ENCODE results near the gene SMIM12.
A peak's percentile ranks its signal among the peaks of the same experiment; 100 is the strongest.

The SMIM12 gene

DNA sequence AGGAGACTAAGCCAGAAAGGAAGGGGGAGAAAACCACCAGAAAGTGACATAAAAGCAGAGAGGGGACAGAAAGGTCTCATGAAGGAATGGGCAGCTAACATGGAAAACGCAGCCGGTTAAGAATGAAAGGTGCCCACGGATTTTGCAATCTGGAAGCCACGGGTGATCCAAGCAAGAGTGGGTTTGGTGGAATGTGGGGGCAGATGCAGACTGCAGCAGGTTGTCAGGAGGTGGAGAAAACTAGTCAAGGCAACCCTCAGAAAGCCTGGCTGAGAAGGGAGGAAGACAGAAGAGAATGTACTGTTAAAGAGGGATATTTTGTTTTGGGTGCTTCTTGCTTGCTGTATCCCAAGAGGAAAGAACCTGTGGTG is 12.6 kb upstream of the SMIM12 start:
- no peak for DNase-seq

- DNase-seq = peak in 1 of 14 donors; percentile 17
These were observed 12.0 kb upstream of the SMIM12 start for GRCh38 chr1:34871443-34872132.

GRCh38 chr1:34870395-34870794 is 10.8 kb upstream of the SMIM12 start:
- peak in 1 of 14 donors; percentile 61 for DNase-seq

DNA sequence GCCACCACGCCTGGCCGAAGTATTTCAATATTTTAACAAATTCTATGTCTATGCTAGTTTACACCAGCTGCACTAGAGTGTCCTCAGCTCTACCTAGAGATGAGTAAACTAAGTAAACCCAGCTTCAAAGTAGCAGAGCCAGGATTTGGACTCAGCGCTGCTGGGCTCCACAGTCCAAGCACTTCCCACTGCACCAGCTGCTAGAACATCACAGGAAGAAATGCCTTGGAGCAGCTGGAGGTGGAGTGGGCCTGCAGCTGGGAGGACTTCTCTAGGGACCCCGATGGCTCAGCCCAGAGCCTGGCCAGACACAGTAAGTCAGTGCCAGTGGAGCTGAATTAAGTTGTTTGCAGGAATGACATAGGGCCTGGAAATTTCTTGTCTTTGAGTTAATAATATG is 10.2 kb upstream of the SMIM12 start:
- DNase-seq = no peak

DNA sequence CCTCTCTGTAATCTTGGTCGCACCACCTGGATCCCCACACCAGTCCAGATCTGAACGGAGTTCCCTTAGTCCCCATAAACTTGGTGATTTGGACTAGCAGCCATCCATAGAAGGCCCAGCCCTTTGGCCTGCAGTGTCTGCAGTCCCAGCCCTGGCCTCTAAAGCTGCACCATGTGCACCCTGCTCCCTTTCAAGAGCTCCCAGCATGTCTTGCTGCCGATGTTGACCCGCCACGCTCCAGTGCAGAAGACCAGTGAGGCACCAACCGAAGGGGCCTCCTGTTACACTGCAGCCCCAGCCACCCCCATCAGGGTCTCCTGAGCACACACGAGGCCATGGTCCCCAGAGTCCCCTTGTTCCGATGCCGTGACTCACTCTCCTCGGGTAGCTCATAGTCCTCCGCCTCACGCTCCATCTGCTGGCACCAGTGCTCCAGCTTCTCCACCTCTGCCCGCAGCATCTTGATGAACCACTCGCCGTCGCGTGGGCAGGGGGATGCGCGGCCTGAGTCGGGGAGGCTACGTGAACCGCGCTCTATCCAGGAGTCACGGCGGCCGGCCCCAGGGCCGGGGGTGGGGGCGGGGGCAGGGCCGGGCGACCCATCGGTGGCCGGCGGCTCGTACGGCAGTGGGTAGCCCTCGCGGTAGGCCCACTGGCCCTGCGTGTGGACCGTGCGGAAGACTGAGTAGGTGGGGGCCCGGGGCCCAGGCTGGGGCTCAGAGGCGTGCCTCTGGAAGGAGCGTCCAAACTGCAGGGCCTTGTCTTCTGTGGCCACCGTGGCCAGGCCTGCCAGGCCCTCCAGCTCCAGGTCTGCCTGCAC is 8.9 kb upstream of the SMIM12 start:
- no peak for DNase-seq

DNA sequence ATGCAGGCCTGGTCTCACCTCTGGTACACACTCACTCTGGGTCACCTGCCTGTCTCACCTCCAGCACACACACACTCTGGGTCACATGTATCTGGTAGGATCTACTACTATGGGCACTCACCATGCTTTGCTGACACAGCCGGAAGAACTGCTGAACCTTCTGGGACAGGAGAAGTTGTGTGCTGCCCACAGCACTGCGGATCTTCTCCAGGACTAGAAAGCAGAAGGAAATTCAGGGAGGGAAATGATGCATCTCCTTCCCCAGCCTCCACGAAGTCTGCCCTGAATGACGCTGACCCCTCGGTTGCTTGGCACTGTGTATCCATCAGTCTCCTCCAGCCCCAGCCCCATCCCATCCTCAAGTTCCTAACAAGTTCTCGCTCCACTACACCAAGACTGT is 7.9 kb upstream of the SMIM12 start:
- DNase-seq = peak in 2 of 14 donors; percentile 8 to 16

DNA sequence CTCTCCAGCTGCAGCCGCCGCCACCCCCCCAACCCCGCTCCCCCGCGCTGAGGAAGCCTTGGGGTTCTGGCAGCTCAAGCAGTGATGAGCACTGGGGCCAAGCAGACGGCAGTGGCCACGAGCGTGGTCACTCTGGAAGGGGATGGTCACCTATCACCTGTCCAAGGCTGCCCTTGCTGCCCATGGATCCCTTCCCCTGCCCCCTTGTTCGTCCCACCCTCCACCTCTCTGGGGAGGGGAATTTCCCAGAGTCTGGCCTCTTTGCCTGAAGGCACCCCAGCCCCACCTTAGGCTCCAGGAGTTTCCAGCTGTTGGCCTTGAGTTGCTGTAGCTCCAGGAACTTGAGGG is 7.2 kb upstream of the SMIM12 start:
- no peak for DNase-seq

DNA sequence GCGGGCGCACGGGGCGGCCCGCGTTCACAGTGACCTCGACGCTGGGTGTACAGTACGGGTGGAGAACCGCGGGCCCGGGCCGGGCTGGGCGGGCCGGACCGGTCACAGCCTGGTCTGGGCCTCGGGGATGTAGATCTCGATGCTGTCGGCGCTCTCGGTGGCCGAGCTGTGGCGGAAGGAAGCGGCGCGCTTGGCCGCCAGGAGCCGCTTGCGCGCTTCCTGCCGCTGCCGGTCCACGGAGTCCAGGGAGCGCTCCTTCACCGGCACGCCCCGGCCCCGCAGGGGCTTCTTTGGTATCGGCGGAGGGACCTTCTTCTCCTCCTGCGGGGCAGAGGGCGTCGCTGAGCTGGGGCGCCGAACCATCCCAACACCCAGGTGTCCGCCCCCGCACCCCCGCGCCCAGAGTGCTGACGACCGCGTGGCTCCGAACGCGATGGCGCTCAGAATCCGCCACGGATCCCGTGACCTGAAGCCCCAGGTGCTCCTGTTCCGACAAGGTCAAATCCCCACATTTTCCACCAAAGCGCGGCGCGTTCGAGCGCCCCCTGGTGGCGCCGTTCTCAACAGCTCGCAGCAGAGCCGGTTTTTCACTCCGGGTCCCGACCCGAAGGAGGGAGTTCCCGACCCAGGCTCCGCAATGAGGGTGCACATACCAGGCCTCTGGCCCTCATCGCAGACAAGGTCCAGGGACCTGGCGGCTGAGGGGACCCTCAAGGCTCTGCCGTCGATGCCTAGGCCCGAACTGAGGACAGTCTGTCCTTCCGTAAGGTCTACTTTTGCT is 6.6 kb upstream of the SMIM12 start:
- DNase-seq = peak; percentile 17 to 80 (median 57)

GRCh38 chr1:34865573-34865972 is 6.0 kb upstream of the SMIM12 start:
- no peak for DNase-seq

DNA sequence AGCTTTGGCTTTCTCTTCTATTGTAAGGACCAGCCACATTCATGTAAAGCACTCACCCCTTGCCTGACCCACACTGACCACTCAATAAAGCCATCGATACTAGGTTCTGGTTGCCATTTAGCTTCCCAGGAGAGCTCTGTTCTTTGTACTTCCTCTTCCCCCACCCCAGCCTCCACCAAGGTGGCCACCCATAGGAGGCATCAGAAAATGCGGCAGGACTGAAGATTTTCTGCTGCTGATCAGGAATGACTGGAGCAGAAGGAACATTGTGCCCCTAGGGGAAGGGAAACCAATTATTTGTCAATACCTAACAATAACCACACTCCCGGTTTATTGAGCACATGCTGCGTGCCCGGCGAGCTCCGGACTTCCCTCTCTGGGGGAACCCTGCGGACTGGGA is 5.2 kb upstream of the SMIM12 start:
- DNase-seq = no peak

GRCh38 chr1:34863501-34863900 is 4.0 kb upstream of the SMIM12 start:
- no peak for DNase-seq

- DNase-seq = peak in 3 of 14 donors; percentile 7 to 67 (median 55)
These were observed 576 bp downstream of the SMIM12 start for GRCh38 chr1:34858901-34859445.

DNA sequence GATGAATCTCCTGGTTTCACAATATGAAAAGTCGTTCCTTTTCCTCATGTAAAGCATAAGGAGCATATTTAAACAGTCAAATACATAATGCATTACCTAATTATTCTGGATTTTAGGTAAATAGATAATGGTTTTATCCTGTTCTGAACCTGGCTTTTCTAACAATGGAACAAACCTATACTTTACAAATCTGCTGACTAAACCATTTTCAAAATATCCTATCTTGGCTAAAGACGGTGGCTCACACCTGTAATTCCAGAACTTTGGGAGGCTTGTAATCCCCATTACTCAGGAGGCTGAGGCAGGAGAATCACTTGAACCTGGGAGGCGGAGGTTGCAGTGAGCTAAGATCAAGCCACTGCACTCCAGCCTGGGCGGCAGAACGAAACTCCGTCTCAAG is 2.9 kb downstream of the SMIM12 start:
- no peak for DNase-seq

GRCh38 chr1:34852677-34853217 is 6.8 kb downstream of the SMIM12 start:
- DNase-seq = peak in 13 of 14 donors; percentile 10 to 89 (median 75)

DNA sequence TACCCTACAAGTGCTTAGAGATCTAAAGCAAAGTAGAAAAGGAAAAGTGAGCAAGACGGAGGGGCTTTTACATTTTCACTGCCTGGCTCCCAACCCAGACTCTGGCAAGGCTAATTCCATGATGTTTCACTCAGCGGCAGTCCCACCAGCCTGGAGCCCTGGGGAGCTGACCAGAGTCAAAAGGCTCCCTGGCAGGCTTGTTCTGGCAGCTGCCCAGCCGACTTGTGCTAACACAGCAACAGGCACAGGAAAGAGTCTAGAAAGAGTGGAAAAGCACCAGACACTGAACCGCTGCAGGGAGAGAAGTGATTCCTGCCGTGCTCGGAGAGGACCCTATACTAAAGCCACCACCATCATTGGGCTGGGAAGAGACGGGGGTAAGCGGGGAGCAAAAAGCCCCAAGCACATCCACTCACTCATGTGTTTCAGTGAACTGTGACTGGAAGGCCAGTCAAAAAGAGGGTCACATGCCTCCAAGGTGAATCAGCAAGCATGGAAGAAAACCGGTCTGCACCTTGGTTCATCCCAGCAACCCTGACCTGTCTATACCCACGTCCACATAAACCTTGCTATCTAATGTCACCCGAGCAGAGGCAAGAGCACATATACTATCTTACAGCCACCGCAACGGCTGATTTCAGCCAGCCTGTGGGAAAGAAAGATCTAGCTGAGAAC is 8.0 kb downstream of the SMIM12 start:
- peak in 6 of 14 donors; percentile 4 to 41 (median 34) for DNase-seq

GRCh38 chr1:34850382-34850781 is 9.2 kb downstream of the SMIM12 start:
- no peak for DNase-seq

GRCh38 chr1:34847094-34847493 is 12.5 kb downstream of the SMIM12 start:
- DNase-seq = no peak

DNA sequence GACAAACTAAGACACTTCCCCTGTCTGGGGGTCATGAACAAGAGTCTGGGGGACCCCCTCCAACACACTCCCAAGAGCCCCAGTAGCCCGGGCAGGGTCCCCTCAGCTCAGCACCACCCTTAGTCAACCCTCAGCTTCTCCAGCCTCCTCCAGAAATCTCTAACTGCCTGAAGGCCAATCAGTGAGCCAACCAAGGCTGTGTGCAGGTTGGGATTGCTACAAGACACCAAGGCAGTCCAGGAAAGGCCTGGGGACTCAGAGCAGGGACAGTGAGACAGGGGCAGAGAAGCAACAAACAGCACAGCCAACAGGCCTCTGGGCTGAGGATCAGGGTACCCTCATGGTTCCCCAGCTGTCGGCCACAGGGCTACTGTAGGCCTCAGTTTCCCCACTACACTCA is 13.3 kb downstream of the SMIM12 start:
- DNase-seq = no peak

DNA sequence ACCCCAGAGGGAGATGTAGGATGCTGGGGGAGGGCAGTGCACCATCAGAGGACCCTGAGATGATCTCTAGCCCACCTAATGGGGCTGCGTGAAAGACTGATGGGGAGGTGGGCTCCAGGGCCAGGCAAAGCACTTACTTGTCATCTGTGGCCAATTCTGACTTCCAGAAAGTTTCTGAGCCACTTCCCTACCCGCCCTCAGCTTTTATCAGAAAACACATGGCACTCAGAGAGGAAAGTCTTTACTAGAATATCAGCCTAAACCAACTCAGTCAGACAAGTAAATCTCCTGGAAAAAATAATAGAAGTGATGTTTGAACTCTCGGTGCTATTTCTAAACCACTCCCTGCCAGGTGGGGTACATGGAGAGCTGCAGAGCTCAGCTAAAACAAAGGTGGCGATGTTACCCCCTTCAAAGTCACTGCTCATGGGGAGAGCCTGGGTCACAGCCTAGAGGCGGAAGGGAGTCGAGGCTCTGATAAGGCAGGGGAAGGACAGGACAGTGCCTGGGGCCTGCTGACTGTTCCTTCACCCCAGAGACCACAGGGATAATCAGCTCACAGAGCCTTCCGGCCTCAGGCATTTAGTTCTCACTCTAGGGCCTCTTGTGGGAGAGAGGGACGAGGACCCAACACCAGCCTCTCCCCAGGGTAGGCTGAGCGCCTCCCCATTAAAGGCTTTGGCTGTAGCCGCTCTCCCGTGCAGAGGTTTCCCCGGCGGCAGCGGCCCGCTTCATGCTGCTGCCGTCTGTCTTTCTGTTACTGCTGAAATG is 14.2 kb downstream of the SMIM12 start:
- DNase-seq = no peak

DNA sequence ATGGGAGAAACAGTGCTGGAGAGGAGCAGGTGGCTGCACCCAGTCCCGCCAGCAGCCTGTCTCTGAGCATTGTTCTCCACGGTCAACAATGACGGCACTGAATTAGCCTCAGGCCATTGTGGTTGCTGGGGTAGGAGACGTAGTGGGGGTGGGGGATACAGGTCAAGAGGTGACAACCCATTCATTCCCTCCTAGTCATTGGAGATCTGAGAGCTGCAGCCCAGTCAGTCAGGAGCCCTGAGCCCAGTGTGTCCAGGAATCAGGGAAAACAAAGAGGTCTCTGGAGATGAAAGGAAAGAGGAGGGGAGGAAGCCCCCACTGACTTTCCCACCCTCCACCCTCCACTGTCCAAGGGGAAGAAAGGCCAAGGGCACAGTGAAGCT is 15.3 kb downstream of the SMIM12 start:
- peak in 4 of 14 donors; percentile 15 to 21 (median 19) for DNase-seq
